ENCODE results near the gene RUFY2.

DNA sequence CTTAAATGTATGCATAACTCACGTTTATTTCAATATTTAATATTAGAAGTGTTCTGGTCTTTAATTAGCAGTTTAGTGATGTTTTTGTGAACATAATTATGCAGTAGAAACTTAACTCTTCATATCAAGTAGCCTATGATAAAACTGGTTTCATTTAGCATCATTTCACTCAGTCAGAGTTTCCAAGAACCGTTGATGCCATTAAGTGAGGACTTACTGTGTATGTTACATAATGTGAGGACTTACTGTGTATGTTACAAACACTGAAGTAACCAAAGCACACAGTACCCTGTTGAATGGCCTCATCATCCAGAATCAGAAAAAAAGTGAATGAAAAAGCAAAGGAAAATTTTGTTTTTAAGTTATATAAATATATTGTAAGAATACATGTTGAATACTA lies 41.5 kb downstream of the RUFY2 start:
- TF ChIP-seq, protein P1, sequence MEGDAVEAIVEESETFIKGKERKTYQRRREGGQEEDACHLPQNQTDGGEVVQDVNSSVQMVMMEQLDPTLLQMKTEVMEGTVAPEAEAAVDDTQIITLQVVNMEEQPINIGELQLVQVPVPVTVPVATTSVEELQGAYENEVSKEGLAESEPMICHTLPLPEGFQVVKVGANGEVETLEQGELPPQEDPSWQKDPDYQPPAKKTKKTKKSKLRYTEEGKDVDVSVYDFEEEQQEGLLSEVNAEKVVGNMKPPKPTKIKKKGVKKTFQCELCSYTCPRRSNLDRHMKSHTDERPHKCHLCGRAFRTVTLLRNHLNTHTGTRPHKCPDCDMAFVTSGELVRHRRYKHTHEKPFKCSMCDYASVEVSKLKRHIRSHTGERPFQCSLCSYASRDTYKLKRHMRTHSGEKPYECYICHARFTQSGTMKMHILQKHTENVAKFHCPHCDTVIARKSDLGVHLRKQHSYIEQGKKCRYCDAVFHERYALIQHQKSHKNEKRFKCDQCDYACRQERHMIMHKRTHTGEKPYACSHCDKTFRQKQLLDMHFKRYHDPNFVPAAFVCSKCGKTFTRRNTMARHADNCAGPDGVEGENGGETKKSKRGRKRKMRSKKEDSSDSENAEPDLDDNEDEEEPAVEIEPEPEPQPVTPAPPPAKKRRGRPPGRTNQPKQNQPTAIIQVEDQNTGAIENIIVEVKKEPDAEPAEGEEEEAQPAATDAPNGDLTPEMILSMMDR (IDR thresholded peaks at IDR 0.05) = no peak
- no peak for TF ChIP-seq POLR2A (IDR thresholded peaks at IDR 0.05)

Data from Peyer's patch (tissue), 4 donors.